NK-92 (cell line): ENCODE results near the gene KRT73.

Experiments used
- DNase-seq: peaks from one replicate; lab custom pipeline; 2025; ENCODE audit not compliant: unreplicated experiment; lab: John Stamatoyannopoulos, UW

The KRT73 gene

GRCh38 chr12:52622349-52622748, 4.0 kb upstream of the KRT73 start:
- DNase-seq, result no peak

- no peak for DNase-seq
These were observed 507 bp upstream of the KRT73 start for GRCh38 chr12:52618866-52619265.

DNA sequence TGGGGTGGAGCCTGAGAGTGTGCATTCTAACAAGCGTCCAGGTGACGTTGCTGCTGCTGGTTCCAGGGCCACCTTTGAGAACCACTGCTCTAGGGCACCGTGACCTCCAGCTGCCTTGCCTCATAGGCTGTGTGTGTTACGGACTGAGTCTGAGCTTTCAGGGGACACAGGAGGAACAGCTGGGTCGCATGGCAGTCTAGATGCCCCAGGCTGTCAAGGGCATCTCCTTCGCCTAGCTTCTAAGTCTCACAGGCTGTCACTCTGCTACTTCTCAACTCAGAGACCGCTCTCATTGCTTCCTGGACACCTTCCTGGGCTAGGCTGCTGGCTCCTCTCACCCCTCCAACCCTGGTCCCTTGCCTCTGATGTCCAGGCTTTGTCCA, 965 bp downstream of the KRT73 start:
- no peak for DNase-seq

GRCh38 chr12:52616680-52617402, 1.5 kb downstream of the KRT73 start:
- DNase-seq, result no peak

- no peak for DNase-seq
These were observed 2.4 kb downstream of the KRT73 start for GRCh38 chr12:52615912-52616311.

- no peak for DNase-seq
These were observed 3.0 kb downstream of the KRT73 start for GRCh38 chr12:52615208-52615868.

DNA sequence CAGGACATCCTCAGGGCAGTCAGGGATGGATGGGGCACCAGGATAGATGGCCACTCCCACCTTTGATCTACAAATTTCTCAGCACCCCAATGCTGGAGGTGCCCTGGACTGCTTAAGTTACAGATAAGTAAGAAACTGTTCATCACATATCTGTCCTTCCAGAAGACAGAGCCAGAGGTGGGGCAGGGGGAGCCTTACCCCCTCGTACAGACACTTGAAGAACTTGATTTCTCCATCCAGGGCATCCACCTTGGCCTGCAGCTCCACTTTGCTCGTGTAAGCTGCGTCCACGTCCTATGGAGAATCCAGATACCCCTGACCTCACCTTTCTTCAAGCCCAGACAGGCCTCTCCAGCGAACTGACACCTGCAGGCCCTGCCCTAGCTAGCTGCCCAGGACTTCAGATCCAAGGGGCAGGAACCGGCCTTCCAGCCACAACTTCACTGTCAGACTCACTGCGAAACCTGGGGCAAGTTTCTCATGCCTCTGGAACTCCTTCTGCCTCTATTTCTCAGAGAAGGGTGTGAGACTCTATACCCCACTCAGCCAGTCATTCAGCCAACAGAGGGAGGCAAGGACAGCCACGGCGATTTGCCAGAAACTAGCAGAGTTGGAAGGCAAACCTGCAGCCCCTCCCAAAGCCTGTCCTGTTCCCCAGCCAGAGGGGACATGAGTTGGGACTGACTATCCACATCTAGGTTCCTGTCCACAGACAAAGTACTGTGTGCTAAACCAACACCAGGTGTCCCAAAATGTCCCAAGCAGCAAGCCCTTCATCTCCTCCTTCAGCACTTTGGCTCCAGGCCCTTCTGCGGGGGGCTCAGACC, 3.8 kb downstream of the KRT73 start:
- DNase-seq, result no peak

GRCh38 chr12:52613384-52614030, 4.9 kb downstream of the KRT73 start:
- DNase-seq, result no peak

DNA sequence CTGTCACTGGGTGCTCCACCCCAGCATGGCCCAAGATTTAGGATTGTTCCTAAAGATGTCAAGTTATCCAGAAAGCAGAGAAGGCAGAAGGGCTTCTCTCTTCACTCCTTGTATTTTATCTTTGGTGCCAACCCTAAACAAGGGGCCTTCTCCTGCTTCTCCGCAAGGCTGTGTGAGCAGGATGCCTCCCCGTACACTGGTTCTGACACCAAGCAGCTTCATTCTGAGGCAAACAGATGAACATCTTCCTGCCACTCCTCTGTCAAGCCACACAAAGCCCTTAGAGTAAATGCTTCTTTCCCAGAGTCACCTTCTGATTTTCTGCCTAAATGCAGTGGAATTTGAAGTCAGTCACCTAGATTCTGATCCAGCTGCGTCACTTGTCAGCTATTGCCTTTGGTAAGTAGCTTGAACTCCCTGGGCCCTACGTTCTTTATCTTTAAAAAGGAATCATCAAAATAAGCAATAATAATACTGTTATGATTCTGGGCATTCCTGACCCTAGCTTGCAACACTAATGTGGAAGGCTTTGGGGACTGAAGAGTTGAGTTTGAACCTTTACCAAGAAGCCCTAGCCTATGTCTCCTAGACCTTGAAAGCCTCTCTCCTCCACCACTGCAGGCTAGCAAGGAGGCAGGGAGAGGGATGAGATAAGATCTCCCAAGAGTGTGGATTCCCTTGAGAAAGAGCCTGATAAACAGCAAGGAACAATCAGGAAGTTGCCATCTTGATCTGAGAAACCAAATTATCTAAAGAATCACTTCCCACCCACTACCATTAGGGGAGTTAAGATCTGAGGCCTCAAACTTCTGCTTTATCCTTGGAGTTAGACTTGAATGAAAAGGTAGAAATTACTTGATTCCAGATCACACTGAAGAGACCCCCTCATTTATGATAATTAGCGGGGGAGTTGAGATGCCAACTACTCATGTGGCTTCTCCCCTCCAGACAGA, 5.7 kb downstream of the KRT73 start:
- DNase-seq, result no peak

GRCh38 chr12:52611080-52611468, 7.3 kb downstream of the KRT73 start:
- no peak for DNase-seq

DNA sequence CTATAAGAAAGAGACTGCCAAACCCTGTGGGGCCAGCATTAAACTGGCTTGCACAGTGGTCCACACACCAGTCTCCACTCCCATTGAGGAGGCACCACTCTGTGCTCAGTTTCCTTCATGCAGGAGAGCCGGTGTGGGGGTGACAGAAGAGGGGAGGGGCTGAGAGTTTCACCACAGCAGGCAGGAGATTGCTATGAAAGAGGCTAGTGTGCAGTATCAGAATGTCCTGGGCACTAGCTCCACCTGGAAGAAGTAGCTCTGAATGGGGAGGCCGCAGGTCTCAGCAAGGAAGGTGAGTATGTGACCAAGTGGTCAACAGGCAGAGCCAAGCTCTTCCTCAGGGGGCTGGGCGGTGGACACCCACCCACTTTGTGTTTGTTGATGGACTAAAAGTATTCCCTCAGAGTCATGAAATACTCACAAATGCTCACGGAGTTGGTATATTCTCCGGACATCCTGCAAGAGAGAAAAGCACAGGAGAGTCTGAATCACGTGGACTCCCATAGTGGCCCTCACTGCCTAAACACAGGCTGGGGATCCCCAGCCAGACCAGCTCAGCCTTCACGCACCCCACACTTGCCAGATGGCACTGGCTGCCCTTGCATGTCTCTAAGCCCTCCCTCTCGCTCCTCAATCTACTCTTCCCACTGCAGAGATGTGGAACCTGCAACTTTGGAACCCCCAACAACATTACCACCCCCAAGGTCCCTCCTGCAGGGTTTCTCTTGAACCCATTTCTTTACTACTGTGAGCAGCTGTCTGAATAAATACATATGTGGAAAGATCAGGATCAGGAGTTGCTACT, 9.3 kb downstream of the KRT73 start:
- no peak for DNase-seq

DNA sequence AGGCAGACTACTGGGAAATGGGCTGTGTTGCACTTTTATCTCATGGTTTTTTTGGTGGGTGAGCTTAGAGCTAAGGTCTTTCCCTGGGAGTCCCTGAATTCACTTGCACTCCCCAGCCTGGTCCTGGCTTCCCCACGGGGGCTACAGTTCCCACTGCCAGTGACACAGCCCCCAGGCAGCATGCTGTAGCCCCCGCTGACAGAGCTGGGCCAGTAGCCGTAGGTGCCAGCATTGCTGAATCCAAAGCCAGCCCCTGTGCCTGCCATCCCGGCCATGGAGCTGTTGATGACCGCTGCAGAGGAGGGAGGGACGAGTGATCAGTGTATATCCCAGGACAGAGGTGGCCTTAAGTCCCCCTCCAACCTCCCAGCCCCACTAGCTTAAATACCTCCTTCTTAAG, 10.2 kb downstream of the KRT73 start:
- no peak for DNase-seq

GRCh38 chr12:52607314-52607713, 11.0 kb downstream of the KRT73 start:
- no peak for DNase-seq

DNA sequence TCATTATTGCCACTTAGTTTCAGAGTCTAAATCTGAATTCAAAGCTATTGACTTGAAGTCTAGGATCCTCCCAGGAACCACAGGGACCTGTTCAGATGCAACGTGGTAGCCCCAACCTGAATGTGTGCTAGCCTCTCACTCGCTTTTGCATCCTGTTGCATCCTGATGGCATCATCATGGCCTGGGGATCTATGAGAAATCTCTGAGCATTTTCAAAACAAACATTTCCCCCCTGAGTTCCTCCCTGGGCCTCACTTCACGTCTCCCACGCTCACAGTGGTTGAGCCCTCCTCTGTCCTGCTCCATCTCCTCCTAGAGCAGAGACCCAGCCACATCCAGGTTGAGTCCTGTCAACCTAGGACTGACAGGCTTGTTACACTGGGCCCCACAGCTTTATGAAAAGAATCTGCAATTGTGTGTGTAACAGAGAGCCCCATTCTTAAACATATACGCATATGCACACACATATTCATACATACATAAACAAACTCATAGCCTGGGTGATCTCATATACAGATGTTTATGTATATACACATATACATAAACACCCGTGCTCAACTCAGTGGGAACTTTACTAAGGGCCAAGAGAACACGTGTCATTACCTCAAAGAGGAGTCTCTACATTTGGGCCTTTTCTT, 11.7 kb downstream of the KRT73 start:
- no peak for DNase-seq

DNA sequence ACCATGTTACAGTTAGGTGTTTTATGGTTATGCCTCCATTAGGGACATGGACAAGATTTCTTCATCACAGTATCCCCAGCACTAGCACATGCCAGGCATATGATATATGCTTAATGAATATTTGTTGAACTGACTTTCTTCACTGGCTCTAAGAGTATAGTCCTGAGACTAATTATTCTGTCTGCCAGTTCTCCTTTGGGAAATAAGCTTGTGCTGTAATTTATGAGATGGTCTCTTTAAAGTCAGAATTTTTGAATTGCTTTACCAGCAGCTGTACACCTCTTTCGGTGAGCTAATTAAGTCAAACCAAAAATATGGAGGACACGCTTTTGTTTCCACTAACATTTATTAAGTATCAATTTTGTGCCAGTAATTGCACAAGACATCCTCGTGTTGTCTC, 12.3 kb downstream of the KRT73 start:
- DNase-seq, result no peak

DNA sequence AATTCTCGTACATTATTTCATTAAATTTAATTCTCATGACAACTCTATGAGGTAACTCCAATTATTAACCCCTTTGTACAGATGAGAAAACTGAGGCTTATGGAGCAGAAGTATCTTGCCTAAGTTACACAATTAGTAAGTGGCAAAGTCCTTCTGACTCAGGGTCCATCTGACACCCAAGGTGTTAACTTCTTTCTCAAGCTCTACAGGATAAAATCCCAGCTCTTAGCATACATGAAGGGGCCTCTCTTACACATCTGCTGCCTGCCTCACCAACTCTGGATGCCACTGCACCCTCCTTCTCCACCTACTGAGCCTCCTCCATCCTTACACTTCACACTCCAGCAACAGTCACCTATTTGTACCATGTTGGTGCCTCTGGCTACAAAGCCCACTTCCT, 12.8 kb downstream of the KRT73 start:
- no peak for DNase-seq

- no peak for DNase-seq
These were observed 13.5 kb downstream of the KRT73 start for GRCh38 chr12:52604859-52605258.

DNA sequence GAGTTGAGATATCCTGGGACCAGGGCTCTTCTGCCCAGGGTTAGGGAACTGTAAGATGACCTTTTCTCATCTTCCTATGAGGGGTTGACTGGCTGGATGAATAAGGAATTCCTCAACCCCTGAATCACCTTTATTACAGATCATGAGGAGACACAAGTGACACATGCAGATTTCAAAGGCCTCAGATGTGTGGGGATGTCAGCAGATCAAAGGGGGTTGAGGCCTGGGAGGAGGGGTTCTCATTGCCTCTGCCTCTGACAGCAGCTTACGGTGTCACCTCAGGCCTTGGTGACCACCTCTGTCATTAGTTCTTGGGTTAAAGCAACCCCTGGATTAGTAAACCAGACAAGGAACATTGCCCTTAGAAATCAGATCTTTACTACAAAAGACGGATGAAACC, 15.0 kb downstream of the KRT73 start:
- no peak for DNase-seq

- no peak for DNase-seq
These were observed 15.8 kb downstream of the KRT73 start for GRCh38 chr12:52602552-52602951.
